ENCODE data around the gene GPC3. TPM values are rescaled to one million over a fixed set of nuclear protein-coding genes. Genes with fewer than 3 reads are reported as not detected.
"Not testable (repeated sequence)": the region's sequence is repeated elsewhere in the genome, so short reads cannot be mapped to it uniquely, and the experiment has no call there.

Gene GPC3
- total RNA-seq, 1 experiment from 2014 or later = 0.98 TPM

- H4K20me1 ChIP-seq (ENCODE audit: insufficient read depth) = no peaks in the 10 kb centered on the region
- H3K9me3 ChIP-seq (ENCODE audit: control insufficient read depth in 1 of 2, insufficient read depth in 1 of 2, low read depth in 1 of 2, low read length in 2 of 2) = no peaks in the 10 kb centered on the region
- H3K4me1 ChIP-seq (ENCODE audit: control insufficient read depth in 1 of 2, insufficient read depth in 2 of 2, low read length in 2 of 2) = no peaks in the 10 kb centered on the region
- ChIA-PET CTCF (no interaction called here), POLR2A (no interaction called here), RAD21 (ENCODE audit: low non-redundant PET in 1 of 2, low total read pairs in 2 of 2, uncharacterized antibody in 2 of 2, unreplicated experiment in 2 of 2) (no interaction called here)
- DNase-seq (ENCODE audit: low read depth, low spot score) = no peak
- ATAC-seq = no peak
- no peak overlapping the region for H3K27ac ChIP-seq (ENCODE audit: low read depth, low read length)
- no peaks in the 10 kb centered on the region for H3K36me3 ChIP-seq (ENCODE audit: control insufficient read depth in 1 of 2, insufficient read depth in 2 of 2, low read length in 2 of 2)
- BruUV-seq (replicated peaks) = no TSS peak
- H2AFZ ChIP-seq (ENCODE audit: low read depth, low read length, poor library complexity, severe bottlenecking) = no peak overlapping the region
- TF ChIP-seq EZH2phosphoT487 (IDR thresholded peaks at IDR 0.05; ENCODE audit: borderline replicate concordance) (no peak), JUND (IDR thresholded peaks at IDR 0.05) (no peak), POLR2A (IDR thresholded peaks at IDR 0.05; ENCODE audit: borderline replicate concordance, extremely low read depth, insufficient read depth, insufficient read length) (no peak), POLR2AphosphoS5 (IDR thresholded peaks at IDR 0.05; ENCODE audit: low read depth, low read length) (no peak), TCF7L2 (IDR thresholded peaks at IDR 0.05; ENCODE audit: borderline replicate concordance, extremely low read depth, insufficient read depth, insufficient read length) (no peak), CTCF (IDR thresholded peaks at IDR 0.05 in 2 of 3, conservative IDR thresholded peaks at IDR 0.05 in 1 of 3; ENCODE audit: borderline replicate concordance in 1 of 3, insufficient read depth in 1 of 3, low read depth in 2 of 3, low read length in 2 of 3) (no peak), CBX3 (IDR thresholded peaks at IDR 0.05; ENCODE audit: low read depth) (no peak), SP1 (IDR thresholded peaks at IDR 0.05; ENCODE audit: low read depth) (no peak), SIN3A (IDR thresholded peaks at IDR 0.05; ENCODE audit: low read depth) (no peak), EZH2 (IDR thresholded peaks at IDR 0.05) (no peak), ATF3 (IDR thresholded peaks at IDR 0.05) (no peak), ZNF274 (IDR thresholded peaks at IDR 0.05; ENCODE audit: low read depth, low read length) (no peak), RAD21 (IDR thresholded peaks at IDR 0.05; ENCODE audit: low read depth) (no peak), YY1 (IDR thresholded peaks at IDR 0.05; ENCODE audit: extremely low read depth, insufficient replicate concordance, low read depth, low read length) (no peak), ZFX (IDR thresholded peaks at IDR 0.05) (no peak), MAX (IDR thresholded peaks at IDR 0.05) (no peak), FOSL1 (IDR thresholded peaks at IDR 0.05; ENCODE audit: low read depth) (no peak)
- no peak overlapping the region for H3K4me2 ChIP-seq (ENCODE audit: low read length)
- H3K9me2 ChIP-seq (ENCODE audit: insufficient read depth) = no peaks in the 10 kb centered on the region
- no peaks in the 10 kb centered on the region for H3K79me2 ChIP-seq (ENCODE audit: insufficient read depth, low read length)
- no peaks in the 10 kb centered on the region for H3K27me3 ChIP-seq (ENCODE audit: insufficient read depth, low read length)
- no peak overlapping the region for H3K4me3 ChIP-seq (replicated peaks in 1 of 2; ENCODE audit: low read depth in 1 of 2, low read length in 2 of 2)
- intact Hi-C loops (cut with micrococcal nuclease) = no loop called here
- H3K9ac ChIP-seq (ENCODE audit: low read length) = no peak overlapping the region
Observed at GRCh38 chrX:133991814-133992213, 6.4 kb upstream of the GPC3 start.

GRCh38 chrX:133991057-133991456 is 5.7 kb upstream of the GPC3 start:
- H4K20me1 ChIP-seq (ENCODE audit: insufficient read depth); H3K4me3 ChIP-seq (replicated peaks in 1 of 2; ENCODE audit: low read depth in 1 of 2, low read length in 2 of 2); H3K4me1 ChIP-seq (ENCODE audit: control insufficient read depth in 1 of 2, insufficient read depth in 2 of 2, low read length in 2 of 2); POLR2A ChIA-PET; H3K9me3 ChIP-seq (ENCODE audit: control insufficient read depth in 1 of 2, insufficient read depth in 1 of 2, low read depth in 1 of 2, low read length in 2 of 2); H3K9ac ChIP-seq (ENCODE audit: low read length); H3K9me2 ChIP-seq (ENCODE audit: insufficient read depth); H3K79me2 ChIP-seq (ENCODE audit: insufficient read depth, low read length); H2AFZ ChIP-seq (ENCODE audit: low read depth, low read length, poor library complexity, severe bottlenecking); DNase-seq (ENCODE audit: low read depth, low spot score); CTCF ChIA-PET; intact Hi-C loops (cut with micrococcal nuclease); H3K4me2 ChIP-seq (ENCODE audit: low read length); H3K27ac ChIP-seq (ENCODE audit: low read depth, low read length); RAD21 ChIA-PET (ENCODE audit: low non-redundant PET in 1 of 2, low total read pairs in 2 of 2, uncharacterized antibody in 2 of 2, unreplicated experiment in 2 of 2); H3K36me3 ChIP-seq (ENCODE audit: control insufficient read depth in 1 of 2, insufficient read depth in 2 of 2, low read length in 2 of 2); ATAC-seq; H3K27me3 ChIP-seq (ENCODE audit: insufficient read depth, low read length); BruUV-seq (replicated peaks): not testable (repeated sequence)
